Stimulated activated naive B cell treated with anti-CD40 and anti-IgM and Interleukin-4, amounts not matched to agents 10 μg/mL and 1 μg/mL and 100 μg/mL, for 72 hours (primary cell): ENCODE data around the gene DENND4C.
"Not testable (repeated sequence)": the region's sequence is repeated elsewhere in the genome, so short reads cannot be mapped to it uniquely, and the experiment has no call there.

Experiments used
- ATAC-seq, 2 donors: fragments of 150-1000 bp; cut with Tn5 transposase; replicated peaks; 2 replicates each; pipeline ENCODE4 v1.10.0; 2021; ENCODE audit warnings: moderate library complexity in 1 of 2
- DNase-seq: peaks from one replicate; pipeline ENCODE4 v3.0.0; 2021
- H3K27ac Mint-ChIP-seq: one replicate; pipeline ENCODE4 v1.8.0; 2022; ENCODE audit warnings: mild to moderate bottlenecking, mixed read lengths
- H3K27me3 Mint-ChIP-seq, 2 donors: one replicate each; pipeline ENCODE4 v1.8.0; 2022; ENCODE audit warnings: mixed read lengths in 2 of 2
- H3K36me3 Mint-ChIP-seq, 2 donors: one replicate each; pipeline ENCODE4 v1.8.0; 2022; ENCODE audit warnings: mixed read lengths in 2 of 2, mild to moderate bottlenecking in 1 of 2
- H3K4me1 Mint-ChIP-seq, 2 donors: one replicate each; pipeline ENCODE4 v1.8.0; 2022; ENCODE audit warnings: mixed read lengths in 2 of 2, mild to moderate bottlenecking in 1 of 2
- H3K4me3 Mint-ChIP-seq, 2 donors: one replicate each; pipeline ENCODE4 v1.8.0; 2022; ENCODE audit warnings: mild to moderate bottlenecking in 2 of 2, mixed read lengths in 2 of 2, moderate library complexity in 1 of 2
- H3K9me3 Mint-ChIP-seq, 2 donors: one replicate each; pipeline ENCODE4 v1.8.0; 2022; ENCODE audit warnings: mixed read lengths in 2 of 2, mild to moderate bottlenecking in 1 of 2

The DENND4C gene

GRCh38 chr9:19379697-19380046, 149.2 kb downstream of the DENND4C start:
- Mint-ChIP-seq H3K27me3 (no peaks in the 10 kb centered on the region), H3K9me3 (no peaks in the 10 kb centered on the region), H3K36me3 (peaks cover 49 to 58% of the 10 kb centered on the region in 2 donors), H3K4me3 (peak overlapping the region; percentile 95 to 99), H3K27ac (peak overlapping the region; percentile 99), H3K4me1 (peaks cover 19 to 37% of the 10 kb centered on the region in 2 donors)
- ATAC-seq (peak; percentile 37 to 45), DNase-seq (no peak)

- peaks cover 19 to 35% of the 10 kb centered on the region in 2 donors for H3K4me1 Mint-ChIP-seq
- H3K36me3 Mint-ChIP-seq: peaks cover 42 to 51% of the 10 kb centered on the region in 2 donors
- H3K27ac Mint-ChIP-seq: peak overlapping the region; percentile 99
- ATAC-seq (no peak), DNase-seq (no peak)
- no peaks in the 10 kb centered on the region for H3K27me3 Mint-ChIP-seq
- peak overlapping the region; percentile 95 to 99 for H3K4me3 Mint-ChIP-seq
- H3K9me3 Mint-ChIP-seq: no peaks in the 10 kb centered on the region
Measured at GRCh38 chr9:19380826-19381075, 150.3 kb downstream of the DENND4C start.

- Mint-ChIP-seq H3K9me3 (no peaks in the 10 kb centered on the region), H3K4me3 (no peak overlapping the region), H3K27me3 (peaks cover 0 to 6% of the 10 kb centered on the region in 2 donors), H3K36me3 (peaks cover 38 to 43% of the 10 kb centered on the region in 2 donors), H3K27ac (no peak overlapping the region), H3K4me1 (peaks cover 16 to 28% of the 10 kb centered on the region in 2 donors)
- DNase-seq (no peak), ATAC-seq (no peak)
Measured at GRCh38 chr9:19381656-19382055, 151.2 kb downstream of the DENND4C start.

GRCh38 chr9:19385212-19385611, 154.7 kb downstream of the DENND4C start:
- H3K4me3 Mint-ChIP-seq, H3K4me1 Mint-ChIP-seq, DNase-seq, H3K36me3 Mint-ChIP-seq, ATAC-seq, H3K9me3 Mint-ChIP-seq, H3K27ac Mint-ChIP-seq: not testable (repeated sequence)
- H3K27me3 Mint-ChIP-seq: peaks cover 8 to 17% of the 10 kb centered on the region in 2 donors

- Mint-ChIP-seq H3K4me3 (no peak overlapping the region), H3K27ac (no peak overlapping the region)
- no peak for DNase-seq
Measured at GRCh38 chr9:19385786-19386501, 155.5 kb downstream of the DENND4C start.

GRCh38 chr9:19386502-19387044, 156.1 kb downstream of the DENND4C start:
- DNase-seq (no peak), ATAC-seq (no peak)
- H3K9me3 Mint-ChIP-seq: peaks cover 0 to 2% of the 10 kb centered on the region in 2 donors
- H3K4me3 Mint-ChIP-seq: no peak overlapping the region
- no peak overlapping the region for H3K27ac Mint-ChIP-seq
- no peaks in the 10 kb centered on the region for H3K4me1 Mint-ChIP-seq
- peaks cover 8 to 17% of the 10 kb centered on the region in 2 donors for H3K27me3 Mint-ChIP-seq
- peaks cover 0 to 3% of the 10 kb centered on the region in 2 donors for H3K36me3 Mint-ChIP-seq

More at GRCh38 chr9:19385786-19386501, 155.5 kb downstream of the DENND4C start:
- Mint-ChIP-seq H3K9me3 (peaks cover 0 to 2% of the 10 kb centered on the region in 2 donors), H3K27me3 (peaks cover 8 to 17% of the 10 kb centered on the region in 2 donors), H3K4me1 (peaks cover 3 to 4% of the 10 kb centered on the region in 2 donors), H3K36me3 (peaks cover 4% of the 10 kb centered on the region in 2 donors)
- ATAC-seq: no peak

GRCh38 chr9:19387317-19387716, 156.8 kb downstream of the DENND4C start:
- Mint-ChIP-seq H3K4me3 (no peak overlapping the region), H3K27ac (no peak overlapping the region), H3K9me3 (peaks cover 0 to 2% of the 10 kb centered on the region in 2 donors), H3K4me1 (no peaks in the 10 kb centered on the region), H3K36me3 (peaks cover 0 to 3% of the 10 kb centered on the region in 2 donors), H3K27me3 (peaks cover 8 to 17% of the 10 kb centered on the region in 2 donors)
- ATAC-seq: no peak
- DNase-seq: no peak

- H3K27ac Mint-ChIP-seq, DNase-seq, H3K4me1 Mint-ChIP-seq, H3K36me3 Mint-ChIP-seq, H3K4me3 Mint-ChIP-seq, H3K9me3 Mint-ChIP-seq, ATAC-seq: not testable (repeated sequence)
- H3K27me3 Mint-ChIP-seq: peaks cover 8 to 17% of the 10 kb centered on the region in 2 donors
Measured at GRCh38 chr9:19389539-19389938, 159.0 kb downstream of the DENND4C start.

GRCh38 chr9:19397845-19398244, 167.4 kb downstream of the DENND4C start:
- no peak for DNase-seq
- peaks cover 0 to 7% of the 10 kb centered on the region in 2 donors for H3K4me1 Mint-ChIP-seq
- peaks cover 7% of the 10 kb centered on the region in 2 donors for H3K27me3 Mint-ChIP-seq
- H3K9me3 Mint-ChIP-seq: peaks cover 0 to 4% of the 10 kb centered on the region in 2 donors
- no peak for ATAC-seq
- no peak overlapping the region for H3K27ac Mint-ChIP-seq
- no peaks in the 10 kb centered on the region for H3K36me3 Mint-ChIP-seq
- no peak overlapping the region for H3K4me3 Mint-ChIP-seq

GRCh38 chr9:19403231-19403630, 172.7 kb downstream of the DENND4C start:
- H3K27ac Mint-ChIP-seq, H3K9me3 Mint-ChIP-seq, ATAC-seq, DNase-seq, H3K36me3 Mint-ChIP-seq, H3K27me3 Mint-ChIP-seq, H3K4me3 Mint-ChIP-seq: not testable (repeated sequence)
- peaks cover 6 to 12% of the 10 kb centered on the region in 2 donors for H3K4me1 Mint-ChIP-seq

- Mint-ChIP-seq H3K4me3 (no peak overlapping the region), H3K4me1 (peaks cover 9 to 11% of the 10 kb centered on the region in 2 donors), H3K9me3 (peaks cover 5 to 8% of the 10 kb centered on the region in 2 donors), H3K27ac (no peak overlapping the region), H3K36me3 (no peaks in the 10 kb centered on the region), H3K27me3 (peaks cover 0 to under 1% of the 10 kb centered on the region in 2 donors)
- no peak for DNase-seq
- ATAC-seq: no peak
Measured at GRCh38 chr9:19404283-19405075, 174.0 kb downstream of the DENND4C start.

- DNase-seq (no peak), ATAC-seq (no peak)
- no peak overlapping the region for H3K4me3 Mint-ChIP-seq
- H3K27me3 Mint-ChIP-seq: peaks cover 0 to 5% of the 10 kb centered on the region in 2 donors
- H3K9me3 Mint-ChIP-seq: peaks cover 5 to 8% of the 10 kb centered on the region in 2 donors
- H3K36me3 Mint-ChIP-seq: no peaks in the 10 kb centered on the region
- H3K27ac Mint-ChIP-seq: no peak overlapping the region
- peaks cover 7 to 14% of the 10 kb centered on the region in 2 donors for H3K4me1 Mint-ChIP-seq
Measured at GRCh38 chr9:19405771-19406170, 175.3 kb downstream of the DENND4C start.

GRCh38 chr9:19408316-19408692, 177.8 kb downstream of the DENND4C start:
- H3K27ac Mint-ChIP-seq: no peak overlapping the region
- no peaks in the 10 kb centered on the region for H3K36me3 Mint-ChIP-seq
- H3K4me1 Mint-ChIP-seq: peaks cover 7 to 14% of the 10 kb centered on the region in 2 donors
- DNase-seq (no peak), ATAC-seq (peak; percentile 2 to 4)
- H3K9me3 Mint-ChIP-seq: peaks cover 1 to 7% of the 10 kb centered on the region in 2 donors
- peak overlapping the region; percentile 90 to 97 for H3K4me3 Mint-ChIP-seq
- H3K27me3 Mint-ChIP-seq: peaks cover 0 to 5% of the 10 kb centered on the region in 2 donors

- DNase-seq (peak; percentile 90), ATAC-seq (peak; percentile 94 to 96)
- H3K4me3 Mint-ChIP-seq: peak within 1 kb of the TSS; percentile 90 to 97
- peaks cover 1 to 2% of the 10 kb centered on the region in 2 donors for H3K9me3 Mint-ChIP-seq
- peaks cover 0 to 5% of the 10 kb centered on the region in 2 donors for H3K27me3 Mint-ChIP-seq
- peak within 1 kb of the TSS; percentile 75 for H3K27ac Mint-ChIP-seq
- no peaks in the 10 kb centered on the region for H3K36me3 Mint-ChIP-seq
- peaks cover 7 to 14% of the 10 kb centered on the region in 2 donors for H3K4me1 Mint-ChIP-seq
Measured at GRCh38 chr9:19408693-19409400, 178.4 kb downstream of the DENND4C start, which contains the start of gene ACER2. ACER2 (plus strand) TSS chr9:19409009; CDS start chr9:19409085, 76 bp downstream.
